Skeletal muscle satellite cell (primary cell): ENCODE data around the gene KRTAP21-3.

Experiments used
- H3K27me3 ChIP-seq: 2 replicates; pipeline ENCODE4 v1.7.0; 2013; ENCODE audit warnings: low read length; ENCODE audit not compliant: control insufficient read depth, insufficient read depth
- H3K36me3 ChIP-seq: 2 replicates; pipeline ENCODE4 v1.7.0; 2013; ENCODE audit warnings: mild to moderate bottlenecking, control low read depth, low read length; ENCODE audit not compliant: insufficient read depth
- H3K4me1 ChIP-seq: 2 replicates; pipeline ENCODE4 v1.7.0; 2013; ENCODE audit warnings: low read length; ENCODE audit not compliant: control insufficient read depth, insufficient read depth
- H3K4me2 ChIP-seq: 2 replicates; pipeline ENCODE4 v1.7.0; 2013; ENCODE audit warnings: mild to moderate bottlenecking, low read length
- H3K4me3 ChIP-seq: 2 replicates; pipeline ENCODE4 v1.7.0; 2013; ENCODE audit warnings: low read length
- H3K9ac ChIP-seq: 2 replicates; pipeline ENCODE4 v1.7.0; 2013; ENCODE audit warnings: mild to moderate bottlenecking, low read depth, low read length, moderate library complexity
- H3K9me3 ChIP-seq: replicated peaks from 2 replicates; pipeline ENCODE4 v1.7.0; 2013; ENCODE audit warnings: mild to moderate bottlenecking, control low read depth, low read length

The KRTAP21-3 gene

DNA sequence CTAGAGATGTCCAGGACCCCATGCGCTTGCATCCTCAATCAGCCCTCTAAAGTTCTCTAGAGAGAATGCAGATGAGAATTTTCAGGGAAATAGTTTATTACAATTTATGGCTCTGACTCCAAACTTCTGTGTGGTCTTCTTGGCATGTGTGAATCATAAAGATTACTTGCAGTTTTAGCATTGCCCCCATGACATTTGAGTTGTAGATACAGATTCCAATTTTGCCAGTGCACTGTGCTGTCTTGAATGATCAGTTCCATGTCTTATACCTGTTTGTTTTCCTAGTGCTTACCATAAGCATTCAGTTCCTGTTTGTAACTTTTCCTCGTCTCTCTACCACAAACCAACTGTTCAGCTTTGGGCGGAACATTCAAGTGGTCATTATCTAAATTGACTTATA lies 4.8 kb downstream of the KRTAP21-3 start:
- Histone ChIP-seq H3K4me2 (no peak overlapping the region), H3K27me3 (no peaks in the 10 kb centered on the region), H3K9ac (no peak overlapping the region), H3K4me3 (no peak overlapping the region), H3K36me3 (no peaks in the 10 kb centered on the region), H3K4me1 (no peaks in the 10 kb centered on the region), H3K9me3 (no peaks in the 10 kb centered on the region)

DNA sequence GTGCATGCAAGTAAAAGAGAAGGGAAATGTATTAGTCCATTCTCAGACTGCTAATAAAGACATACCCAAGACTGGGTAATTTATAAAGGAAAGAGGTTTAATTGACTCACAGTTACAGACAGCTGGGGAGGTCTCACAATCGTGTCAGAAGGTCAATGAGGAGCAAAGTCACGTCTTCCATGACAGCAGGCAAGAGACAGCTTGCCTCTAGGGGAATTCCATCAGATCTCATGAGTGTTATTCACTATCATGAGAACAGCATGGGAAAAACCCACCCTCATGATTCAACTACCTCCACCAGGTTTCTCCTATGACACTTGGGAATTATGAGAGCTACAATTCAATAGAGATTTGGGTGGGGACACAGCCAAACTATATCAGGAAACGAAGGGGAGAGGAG lies 8.1 kb downstream of the KRTAP21-3 start:
- Histone ChIP-seq H3K4me3 (no peak overlapping the region), H3K36me3 (no peaks in the 10 kb centered on the region), H3K27me3 (no peaks in the 10 kb centered on the region), H3K4me1 (no peaks in the 10 kb centered on the region), H3K9ac (no peak overlapping the region), H3K4me2 (no peak overlapping the region), H3K9me3 (no peaks in the 10 kb centered on the region)

DNA sequence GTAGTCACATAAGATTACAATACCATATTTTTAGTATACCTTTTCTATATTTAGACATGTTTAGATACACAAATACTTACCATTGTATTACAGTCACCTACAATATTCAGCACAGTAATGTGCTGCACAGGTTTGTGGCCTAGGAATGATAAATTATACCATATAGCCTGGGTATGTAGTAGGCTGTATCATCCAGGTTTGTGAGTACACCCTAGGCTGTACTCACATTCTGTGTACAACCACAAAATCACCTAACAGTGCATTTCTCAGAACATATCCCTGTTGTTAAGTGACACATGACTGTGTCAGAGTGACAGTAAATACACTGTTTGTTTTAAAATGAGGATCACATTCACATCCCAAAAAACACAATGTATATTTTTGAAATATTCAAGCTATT lies 11.2 kb downstream of the KRTAP21-3 start:
- Histone ChIP-seq H3K4me2 (no peak overlapping the region), H3K4me3 (no peak overlapping the region), H3K36me3 (no peaks in the 10 kb centered on the region), H3K27me3 (no peaks in the 10 kb centered on the region), H3K9me3 (no peaks in the 10 kb centered on the region), H3K9ac (no peak overlapping the region), H3K4me1 (no peaks in the 10 kb centered on the region)

DNA sequence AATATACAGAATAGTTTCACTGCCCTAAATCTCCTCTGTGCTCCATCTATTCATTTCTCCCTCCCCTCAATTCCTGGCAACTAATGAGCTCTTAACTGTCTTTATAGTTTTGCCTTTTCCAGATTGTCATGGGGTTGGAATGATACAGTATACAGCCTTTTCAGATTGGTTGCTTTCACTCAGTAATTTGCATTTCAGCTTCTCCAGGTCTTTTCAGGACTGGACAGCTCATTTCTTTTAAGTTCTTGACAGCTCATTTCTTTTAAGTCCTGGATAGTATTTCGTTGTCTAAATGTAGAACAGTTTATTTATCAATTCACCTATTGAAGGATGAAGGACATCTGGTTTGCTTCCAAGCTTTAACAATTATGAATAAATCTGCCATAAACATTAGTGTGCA lies 22.6 kb downstream of the KRTAP21-3 start:
- H3K36me3 ChIP-seq, result no peaks in the 10 kb centered on the region
- no peak overlapping the region for H3K9ac ChIP-seq
- no peak overlapping the region for H3K4me3 ChIP-seq
- no peaks in the 10 kb centered on the region for H3K4me1 ChIP-seq
- no peaks in the 10 kb centered on the region for H3K9me3 ChIP-seq
- H3K27me3 ChIP-seq, result no peaks in the 10 kb centered on the region
- no peak overlapping the region for H3K4me2 ChIP-seq

DNA sequence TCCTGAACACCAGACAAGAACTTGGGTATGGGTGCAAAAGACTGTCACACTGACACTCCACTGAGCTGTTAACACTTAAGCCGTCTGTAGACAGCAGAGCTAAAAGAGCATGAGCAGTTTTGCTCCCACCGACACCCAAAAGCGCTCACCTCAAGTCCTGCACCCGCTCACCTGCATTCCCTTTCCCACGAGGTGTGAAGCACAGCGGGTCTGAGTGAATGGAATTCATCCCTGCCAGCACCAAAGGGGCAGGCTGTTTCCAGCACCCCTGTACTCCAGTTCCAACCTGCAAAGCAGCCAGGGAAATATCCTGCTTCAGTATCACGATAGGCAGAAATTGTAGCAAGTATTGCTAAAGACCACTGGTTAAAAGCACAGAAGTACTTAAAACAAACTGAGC lies 28.8 kb downstream of the KRTAP21-3 start:
- Histone ChIP-seq H3K4me2 (no peak overlapping the region), H3K4me1 (no peaks in the 10 kb centered on the region)

DNA sequence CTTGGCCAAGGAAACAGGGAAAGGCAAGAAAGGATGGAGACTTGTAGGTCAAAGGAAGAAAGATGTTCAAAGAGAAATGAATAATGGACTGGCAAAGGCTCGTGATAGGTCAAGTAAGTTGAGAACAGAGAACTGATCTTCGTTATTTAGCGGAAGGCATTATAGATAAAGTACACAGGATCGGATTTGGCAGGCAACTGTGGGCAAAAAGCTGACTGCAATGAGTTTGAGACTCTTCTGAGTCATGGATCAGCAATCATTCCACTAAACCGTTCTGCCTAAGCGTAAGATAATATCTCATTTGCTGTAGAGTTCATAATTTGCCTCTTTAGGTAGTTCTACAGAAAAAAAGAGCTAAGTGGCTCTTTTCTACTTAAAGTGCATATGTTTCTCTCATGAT lies 34.1 kb downstream of the KRTAP21-3 start:
- peaks cover 5% of the 10 kb centered on the region for H3K9me3 ChIP-seq
- H3K27me3 ChIP-seq, result no peaks in the 10 kb centered on the region
- no peaks in the 10 kb centered on the region for H3K36me3 ChIP-seq
- H3K4me2 ChIP-seq, result no peak overlapping the region
- H3K4me3 ChIP-seq, result no peak overlapping the region
- no peaks in the 10 kb centered on the region for H3K4me1 ChIP-seq
- no peak overlapping the region for H3K9ac ChIP-seq

More for the DNA sequence above, 28.8 kb downstream of the KRTAP21-3 start:
- Histone ChIP-seq H3K4me3 (no peak overlapping the region), H3K36me3 (no peaks in the 10 kb centered on the region), H3K9me3 (peaks cover 6% of the 10 kb centered on the region), H3K9ac (no peak overlapping the region), H3K27me3 (no peaks in the 10 kb centered on the region)

DNA sequence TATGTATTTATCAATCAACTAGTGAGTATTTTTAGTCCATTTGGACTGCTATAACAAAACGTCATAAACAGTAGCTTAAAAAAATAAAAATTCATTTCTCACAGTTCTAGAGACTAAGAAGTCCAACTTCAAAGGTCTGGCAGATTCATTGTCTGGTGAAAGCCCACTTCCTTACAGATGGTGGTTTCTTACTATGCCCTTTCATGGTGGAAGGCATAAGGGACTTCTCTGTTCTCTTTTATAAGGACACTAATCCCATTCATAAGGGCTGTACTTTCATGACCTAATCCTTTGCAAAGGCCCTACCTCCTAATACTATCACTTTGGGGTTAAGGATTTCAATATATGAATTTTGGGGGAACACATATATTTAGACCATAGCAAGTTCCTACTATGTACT lies 38.0 kb downstream of the KRTAP21-3 start:
- Histone ChIP-seq H3K4me3 (no peak overlapping the region), H3K36me3 (no peaks in the 10 kb centered on the region), H3K9ac (no peak overlapping the region), H3K9me3 (peaks cover 11% of the 10 kb centered on the region), H3K27me3 (no peaks in the 10 kb centered on the region), H3K4me2 (no peak overlapping the region), H3K4me1 (no peaks in the 10 kb centered on the region)

DNA sequence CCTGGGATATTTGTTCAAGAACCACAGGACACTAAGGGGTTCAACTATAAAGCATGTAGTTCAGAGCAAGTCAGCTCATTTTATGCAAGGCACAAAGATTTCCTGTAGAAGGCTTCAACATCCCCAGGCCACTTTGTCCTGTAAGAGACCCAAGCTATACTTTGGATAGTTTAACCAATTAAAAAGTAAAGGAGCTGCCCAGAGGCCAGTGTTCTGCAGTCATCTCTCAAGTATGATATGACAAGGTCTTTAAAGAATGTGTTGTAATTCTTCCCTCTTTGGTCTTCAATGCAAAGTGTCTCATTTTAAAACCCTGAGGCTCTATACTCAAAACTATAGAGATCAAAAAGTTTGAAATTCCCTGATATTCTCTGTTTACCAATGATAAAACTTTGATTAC lies 41.8 kb downstream of the KRTAP21-3 start:
- Histone ChIP-seq H3K9me3 (peaks cover 7% of the 10 kb centered on the region), H3K4me2 (no peak overlapping the region), H3K27me3 (no peaks in the 10 kb centered on the region), H3K4me1 (no peaks in the 10 kb centered on the region), H3K4me3 (no peak overlapping the region), H3K36me3 (no peaks in the 10 kb centered on the region), H3K9ac (no peak overlapping the region)

DNA sequence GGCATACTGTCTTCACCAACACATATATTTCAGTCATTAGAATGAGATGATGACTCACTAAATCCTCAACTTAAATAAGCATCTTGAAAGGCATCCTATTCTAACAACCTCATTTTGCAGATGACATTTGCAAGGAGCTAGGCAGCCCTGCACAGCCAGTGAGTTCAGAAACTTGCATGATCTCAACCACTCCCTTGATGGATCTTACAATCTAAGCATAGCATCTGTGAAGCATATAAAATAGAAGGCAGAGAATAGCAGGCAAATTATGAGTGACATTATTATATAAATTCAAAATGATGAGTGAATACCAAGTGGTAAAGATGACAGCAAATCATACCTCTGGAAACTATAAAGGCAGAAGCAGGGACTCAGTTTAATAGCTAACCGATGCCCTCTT lies 44.3 kb downstream of the KRTAP21-3 start:
- H3K9me3 ChIP-seq, result peaks cover 11% of the 10 kb centered on the region
- no peaks in the 10 kb centered on the region for H3K27me3 ChIP-seq
- no peaks in the 10 kb centered on the region for H3K4me1 ChIP-seq
- no peaks in the 10 kb centered on the region for H3K36me3 ChIP-seq
- no peak overlapping the region for H3K4me3 ChIP-seq
- no peak overlapping the region for H3K4me2 ChIP-seq
- no peak overlapping the region for H3K9ac ChIP-seq

DNA sequence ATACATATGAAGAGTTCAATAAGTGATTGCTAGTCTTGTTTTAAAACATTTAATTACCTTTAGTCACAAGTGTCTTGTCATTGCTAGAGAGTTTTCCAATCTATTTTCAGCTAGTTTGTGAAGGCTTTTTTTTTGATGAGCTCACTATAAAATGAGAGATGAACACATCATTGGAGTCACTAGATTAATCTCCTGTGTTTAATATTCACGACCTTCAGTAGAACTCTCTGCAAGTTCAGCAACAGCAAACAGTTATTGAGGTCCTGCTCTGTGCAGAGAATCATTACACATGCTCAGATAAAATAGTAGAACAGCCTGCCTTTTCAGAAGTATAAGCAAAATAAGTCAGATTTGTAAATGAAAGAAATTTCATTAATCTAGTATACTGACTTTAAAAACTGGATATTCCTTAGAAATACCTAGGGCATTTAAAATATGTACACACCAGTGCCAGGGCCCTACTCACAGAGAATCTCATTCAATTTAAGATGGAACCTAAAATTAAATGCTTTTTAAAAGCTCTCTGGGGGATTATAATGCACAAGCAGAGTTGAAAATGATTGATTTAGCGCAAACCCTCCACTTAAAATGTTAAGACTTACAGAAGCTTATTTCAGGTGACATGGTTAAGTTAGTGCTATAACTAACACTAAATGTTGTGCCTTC lies 45.5 kb downstream of the KRTAP21-3 start:
- Histone ChIP-seq H3K9ac (no peak overlapping the region), H3K36me3 (no peaks in the 10 kb centered on the region), H3K4me2 (no peak overlapping the region), H3K27me3 (no peaks in the 10 kb centered on the region), H3K4me3 (no peak overlapping the region), H3K4me1 (no peaks in the 10 kb centered on the region), H3K9me3 (peaks cover 11% of the 10 kb centered on the region)

DNA sequence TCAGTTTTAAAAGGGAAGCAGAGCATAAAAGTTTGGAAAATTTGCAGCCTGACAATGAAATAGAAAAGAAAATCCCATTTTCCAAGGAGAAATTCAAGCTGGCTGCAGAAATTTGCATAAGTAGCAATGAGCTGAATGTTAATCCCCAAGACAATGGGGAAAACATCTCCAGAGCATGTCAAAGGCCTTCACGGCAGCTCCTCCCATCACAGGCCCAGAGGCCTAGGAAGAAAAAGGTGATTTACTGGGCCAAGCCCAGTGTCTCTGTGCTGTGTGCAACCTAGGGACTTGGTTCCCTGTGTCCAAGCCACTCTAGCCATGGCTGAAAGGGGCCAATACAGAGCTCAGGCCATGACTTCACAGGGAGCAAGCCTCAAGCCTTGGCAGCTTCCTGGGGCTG lies 49.8 kb downstream of the KRTAP21-3 start:
- H3K36me3 ChIP-seq, result no peaks in the 10 kb centered on the region
- no peak overlapping the region for H3K4me2 ChIP-seq
- H3K27me3 ChIP-seq, result no peaks in the 10 kb centered on the region
- H3K4me3 ChIP-seq, result no peak overlapping the region
- no peaks in the 10 kb centered on the region for H3K4me1 ChIP-seq
- no peak overlapping the region for H3K9ac ChIP-seq
- peaks cover 7% of the 10 kb centered on the region for H3K9me3 ChIP-seq
